ENCODE data around the gene TDRD9.

The TDRD9 gene

DNA sequence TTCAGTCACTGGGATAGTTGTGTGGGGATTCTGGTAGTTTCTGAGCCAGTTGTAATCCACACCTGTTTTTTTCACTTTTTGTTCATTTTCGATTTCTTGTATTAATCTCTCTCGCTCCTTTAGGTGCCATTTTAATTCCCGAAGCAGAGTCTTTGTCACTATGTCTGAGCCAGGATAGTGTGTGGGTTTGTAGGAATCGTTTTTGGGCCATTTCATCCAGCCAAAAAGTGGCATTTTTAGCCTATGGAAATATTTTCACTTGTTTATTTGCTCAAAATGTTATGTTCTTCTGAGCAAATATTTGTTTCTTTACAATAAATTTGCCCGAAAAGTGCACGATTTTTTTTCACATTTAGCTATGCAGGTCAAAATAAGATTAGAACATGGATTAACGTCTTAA, 13.2 kb downstream of the TDRD9 start:
- no peak overlapping the region for H3K4me3 ChIP-seq (ENCODE audit: low read depth, low read length)
- TF ChIP-seq, protein P1, sequence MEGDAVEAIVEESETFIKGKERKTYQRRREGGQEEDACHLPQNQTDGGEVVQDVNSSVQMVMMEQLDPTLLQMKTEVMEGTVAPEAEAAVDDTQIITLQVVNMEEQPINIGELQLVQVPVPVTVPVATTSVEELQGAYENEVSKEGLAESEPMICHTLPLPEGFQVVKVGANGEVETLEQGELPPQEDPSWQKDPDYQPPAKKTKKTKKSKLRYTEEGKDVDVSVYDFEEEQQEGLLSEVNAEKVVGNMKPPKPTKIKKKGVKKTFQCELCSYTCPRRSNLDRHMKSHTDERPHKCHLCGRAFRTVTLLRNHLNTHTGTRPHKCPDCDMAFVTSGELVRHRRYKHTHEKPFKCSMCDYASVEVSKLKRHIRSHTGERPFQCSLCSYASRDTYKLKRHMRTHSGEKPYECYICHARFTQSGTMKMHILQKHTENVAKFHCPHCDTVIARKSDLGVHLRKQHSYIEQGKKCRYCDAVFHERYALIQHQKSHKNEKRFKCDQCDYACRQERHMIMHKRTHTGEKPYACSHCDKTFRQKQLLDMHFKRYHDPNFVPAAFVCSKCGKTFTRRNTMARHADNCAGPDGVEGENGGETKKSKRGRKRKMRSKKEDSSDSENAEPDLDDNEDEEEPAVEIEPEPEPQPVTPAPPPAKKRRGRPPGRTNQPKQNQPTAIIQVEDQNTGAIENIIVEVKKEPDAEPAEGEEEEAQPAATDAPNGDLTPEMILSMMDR (IDR thresholded peaks at IDR 0.05; ENCODE audit: low read depth, low read length), result no peak
- TF ChIP-seq POLR2A (IDR thresholded peaks at IDR 0.05; ENCODE audit: extremely low read depth, insufficient read length) (no peak), MYC (IDR thresholded peaks at IDR 0.05; ENCODE audit: low read depth, low read length) (no peak)
- TF ChIP-seq, protein P2, sequence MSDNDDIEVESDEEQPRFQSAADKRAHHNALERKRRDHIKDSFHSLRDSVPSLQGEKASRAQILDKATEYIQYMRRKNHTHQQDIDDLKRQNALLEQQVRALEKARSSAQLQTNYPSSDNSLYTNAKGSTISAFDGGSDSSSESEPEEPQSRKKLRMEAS (IDR thresholded peaks at IDR 0.05; ENCODE audit: low read depth, low read length), result no peak
- no peak for DNase-seq (ENCODE audit: low read depth)

DNA sequence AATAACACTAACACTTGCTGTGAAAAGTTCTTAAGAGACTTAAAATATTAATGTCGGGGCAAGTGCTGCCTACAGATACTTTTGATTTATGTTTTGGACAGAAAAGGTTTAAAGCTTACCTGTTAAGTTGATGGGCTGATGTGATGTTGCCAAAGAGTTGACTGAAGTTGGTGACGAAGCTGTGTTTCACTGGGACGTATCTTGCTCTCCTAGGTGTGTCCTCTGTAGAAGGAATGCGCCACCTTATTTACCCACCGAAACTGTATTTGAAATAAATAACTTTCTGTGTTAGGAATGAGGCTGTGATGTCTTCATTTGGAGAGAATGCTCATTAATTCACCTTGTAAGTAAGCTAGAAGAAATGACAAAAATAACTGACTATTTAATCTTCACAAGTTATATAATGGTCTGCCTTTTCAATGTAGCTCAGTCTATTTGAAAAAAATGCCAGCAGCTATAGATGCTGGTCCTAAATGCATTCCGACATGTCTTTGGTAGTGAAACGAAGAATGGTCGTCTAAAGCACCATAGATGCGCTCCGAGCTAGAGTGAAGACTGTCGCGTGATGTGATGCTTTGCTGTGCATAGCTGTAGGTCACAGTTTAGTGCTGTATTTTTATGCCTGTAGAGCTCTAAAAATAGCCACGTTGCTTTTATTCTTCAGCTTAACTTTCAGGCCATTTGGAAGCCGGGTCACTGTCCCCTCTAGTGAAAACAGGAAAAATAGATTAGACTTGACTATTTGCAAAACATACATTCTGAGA, 13.9 kb downstream of the TDRD9 start, which contains the start of gene RD3L:
TSS of gene RD3L (minus strand) at position 557 of the 764 bp plus-strand sequence. CDS start 834 bp downstream, outside the sequence.
- no peak within 1 kb of the TSS for H3K4me3 ChIP-seq (ENCODE audit: low read depth, low read length)
- no peak for DNase-seq (ENCODE audit: low read depth)
- no peak for TF ChIP-seq POLR2A (IDR thresholded peaks at IDR 0.05; ENCODE audit: extremely low read depth, insufficient read length)
- TF ChIP-seq MYC (IDR thresholded peaks at IDR 0.05; ENCODE audit: low read depth, low read length), result no peak

DNA sequence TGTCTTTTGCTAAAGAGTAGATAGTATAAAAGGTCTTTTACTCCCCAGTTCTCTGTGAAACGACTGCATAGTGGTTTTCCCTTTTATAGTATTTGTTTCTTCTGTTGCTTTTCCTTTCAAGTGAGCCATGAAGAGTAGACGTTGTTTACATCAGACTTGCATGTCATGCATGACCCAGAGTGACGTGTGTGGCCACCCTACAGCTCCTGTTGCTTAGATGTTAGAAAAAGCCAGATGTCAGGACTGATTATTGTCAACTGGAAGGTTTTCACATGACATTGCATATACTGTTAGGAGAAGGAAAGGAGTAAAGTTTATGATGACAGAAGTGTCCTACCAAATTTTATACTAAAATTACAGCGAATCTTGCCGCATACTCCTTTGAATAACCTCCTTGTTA, 15.4 kb downstream of the TDRD9 start:
- H3K4me3 ChIP-seq (ENCODE audit: low read depth, low read length), result no peak overlapping the region
- TF ChIP-seq, protein P2 (IDR thresholded peaks at IDR 0.05; ENCODE audit: low read depth, low read length), result no peak
- no peak for TF ChIP-seq MYC (IDR thresholded peaks at IDR 0.05; ENCODE audit: low read depth, low read length)
- TF ChIP-seq, protein P1 (IDR thresholded peaks at IDR 0.05; ENCODE audit: low read depth, low read length), result no peak
- no peak for TF ChIP-seq POLR2A (IDR thresholded peaks at IDR 0.05; ENCODE audit: extremely low read depth, insufficient read length)
- no peak for DNase-seq (ENCODE audit: low read depth)

DNA sequence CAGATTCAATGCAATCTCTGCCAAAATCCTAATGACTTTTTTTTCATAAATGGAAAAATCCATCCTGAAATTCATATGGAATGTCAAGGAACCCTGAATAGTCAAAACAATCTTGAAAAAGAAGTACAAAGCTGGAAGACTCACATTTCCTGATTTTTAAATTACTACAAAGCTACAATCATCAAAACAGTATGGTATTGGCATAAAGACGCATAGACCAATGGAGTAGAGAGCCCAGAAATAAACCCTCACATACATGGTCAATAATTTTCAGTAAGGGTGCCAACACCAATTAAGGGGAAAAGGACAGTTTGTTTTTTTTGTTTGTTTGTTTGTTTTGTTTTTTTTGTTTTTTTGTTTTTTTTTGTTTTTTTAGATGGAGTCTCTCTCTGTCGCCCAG, 18.7 kb downstream of the TDRD9 start:
- TF ChIP-seq MYC (IDR thresholded peaks at IDR 0.05; ENCODE audit: low read depth, low read length) (no peak), POLR2A (IDR thresholded peaks at IDR 0.05; ENCODE audit: extremely low read depth, insufficient read length) (no peak)
- TF ChIP-seq, protein P1 (IDR thresholded peaks at IDR 0.05; ENCODE audit: low read depth, low read length), result no peak
- TF ChIP-seq, protein P2 (IDR thresholded peaks at IDR 0.05; ENCODE audit: low read depth, low read length), result no peak
- DNase-seq (ENCODE audit: low read depth), result no peak
- H3K4me3 ChIP-seq (ENCODE audit: low read depth, low read length), result no peak overlapping the region

DNA sequence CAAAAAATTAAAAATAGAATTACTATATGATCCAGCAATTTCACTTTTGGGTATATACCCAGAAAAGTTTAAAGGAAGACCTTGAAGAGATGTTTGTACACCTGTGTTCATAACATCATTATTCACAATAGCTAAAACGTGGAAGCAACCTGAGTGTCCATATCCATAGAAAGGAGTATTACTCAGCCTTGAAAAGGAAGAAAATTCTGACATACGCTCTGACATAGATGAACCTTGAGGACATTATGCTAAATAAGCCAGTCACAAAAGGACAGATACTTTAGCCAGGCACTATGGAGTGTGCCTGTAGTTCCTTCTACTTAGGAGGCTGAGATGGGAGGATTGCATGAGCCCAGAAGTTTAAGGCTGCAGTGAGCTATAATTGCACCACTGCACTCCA, 20.2 kb downstream of the TDRD9 start:
- TF ChIP-seq, protein P1 (IDR thresholded peaks at IDR 0.05; ENCODE audit: low read depth, low read length), result no peak
- TF ChIP-seq POLR2A (IDR thresholded peaks at IDR 0.05; ENCODE audit: extremely low read depth, insufficient read length) (no peak), MYC (IDR thresholded peaks at IDR 0.05; ENCODE audit: low read depth, low read length) (no peak)
- TF ChIP-seq, protein P2 (IDR thresholded peaks at IDR 0.05; ENCODE audit: low read depth, low read length), result no peak
- no peak overlapping the region for H3K4me3 ChIP-seq (ENCODE audit: low read depth, low read length)
- DNase-seq (ENCODE audit: low read depth), result no peak

DNA sequence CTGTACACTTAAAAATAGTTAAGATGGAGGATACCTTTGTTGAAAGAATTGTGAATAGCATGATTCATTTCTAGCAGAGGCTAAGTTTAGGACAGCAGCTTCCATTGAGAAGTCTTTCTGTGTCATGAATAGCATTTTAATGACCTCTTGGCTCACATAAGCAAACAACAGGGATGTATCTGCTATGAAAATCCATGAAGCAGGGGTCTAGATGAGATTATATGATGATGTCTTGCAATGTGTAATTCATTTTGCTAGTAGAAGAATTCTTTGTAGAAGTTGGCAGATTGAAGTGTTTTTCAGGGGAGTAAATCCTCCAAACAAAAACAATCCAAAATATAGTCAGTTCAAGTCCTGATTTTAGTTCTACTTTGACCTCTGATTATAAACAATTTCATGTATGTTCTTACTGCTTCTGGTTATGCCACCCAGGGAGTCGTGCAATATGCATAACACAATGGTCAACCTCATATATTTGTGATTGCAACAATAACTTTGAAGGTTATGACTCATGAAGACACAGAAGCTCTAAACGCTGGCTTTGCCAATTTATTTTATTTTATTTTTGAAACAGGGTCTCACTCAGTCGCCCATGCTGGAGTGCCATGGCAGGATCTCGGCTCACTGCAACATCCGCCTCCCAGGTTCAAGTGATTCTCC, 21.0 kb downstream of the TDRD9 start:
- peak; percentile 35 for DNase-seq (ENCODE audit: low read depth)
- no peak overlapping the region for H3K4me3 ChIP-seq (ENCODE audit: low read depth, low read length)
- TF ChIP-seq MYC (IDR thresholded peaks at IDR 0.05; ENCODE audit: low read depth, low read length) (no peak), POLR2A (IDR thresholded peaks at IDR 0.05; ENCODE audit: extremely low read depth, insufficient read length) (no peak)
- TF ChIP-seq, protein P1 (IDR thresholded peaks at IDR 0.05; ENCODE audit: low read depth, low read length), result no peak
- TF ChIP-seq, protein P2 (IDR thresholded peaks at IDR 0.05; ENCODE audit: low read depth, low read length), result no peak
